Hepatocyte (in vitro differentiated cells): ENCODE results near the gene SYNGR1. TPM values are rescaled to one million over a fixed set of nuclear protein-coding genes. Genes with fewer than 3 reads are reported as not detected.

ENCODE experiments used
- DNase-seq: peaks from one replicate; pipeline ENCODE4 v3.0.0-alpha.2; 2016; ENCODE audit warnings: low spot score
- H2AFZ ChIP-seq: fragments of 200-600 bp; sonication (generic); 2 replicates; pipeline ENCODE4 v1.6.0; 2016; ENCODE audit warnings: antibody characterized with exemption, mild to moderate bottlenecking
- H3K27ac ChIP-seq: fragments of 200-600 bp; sonication (generic); 2 replicates; pipeline ENCODE4 v1.5.1; 2016; ENCODE audit warnings: mild to moderate bottlenecking
- H3K27me3 ChIP-seq: fragments of 200-600 bp; sonication (generic); 2 replicates; pipeline ENCODE4 v1.6.1; 2016
- H3K36me3 ChIP-seq: fragments of 200-600 bp; sonication (generic); replicated peaks from 2 replicates; pipeline ENCODE4 v1.5.1; 2016; ENCODE audit warnings: low read depth; ENCODE audit not compliant: insufficient read depth
- H3K4me1 ChIP-seq: fragments of 200-600 bp; sonication (generic); 2 replicates; pipeline ENCODE4 v1.5.1; 2016; ENCODE audit warnings: mild to moderate bottlenecking, moderate library complexity; ENCODE audit not compliant: insufficient read depth
- H3K4me2 ChIP-seq: fragments of 200-600 bp; sonication (generic); 2 replicates; pipeline ENCODE4 v1.6.0; 2016
- H3K4me3 ChIP-seq: fragments of 200-600 bp; sonication (generic); 2 replicates; pipeline ENCODE4 v1.5.1; 2016; ENCODE audit warnings: mild to moderate bottlenecking
- H3K79me2 ChIP-seq: fragments of 200-600 bp; sonication (generic); 2 replicates; pipeline ENCODE4 v1.6.0; 2017; ENCODE audit warnings: mild to moderate bottlenecking
- H3K9me2 ChIP-seq: fragments of 200-600 bp; sonication (generic); replicated peaks from 2 replicates; pipeline ENCODE4 v1.6.0; 2017; ENCODE audit warnings: mild to moderate bottlenecking; ENCODE audit not compliant: insufficient read depth
- H3K9me3 ChIP-seq: fragments of 200-600 bp; sonication (generic); 2 replicates; pipeline ENCODE4 v1.5.1; 2016; ENCODE audit warnings: low read depth, mild to moderate bottlenecking
- H4K20me1 ChIP-seq: fragments of 200-600 bp; sonication (generic); 2 replicates; pipeline ENCODE4 v1.6.0; 2016; ENCODE audit warnings: mild to moderate bottlenecking; ENCODE audit not compliant: insufficient read depth, poor library complexity, severe bottlenecking
- EZH2 ChIP-seq: fragments of 200-600 bp; sonication (generic); IDR thresholded peaks from 2 replicates; pipeline ENCODE4 v1.6.1; 2016; ENCODE audit warnings: antibody characterized with exemption, mild to moderate bottlenecking, borderline replicate concordance
- EZH2phosphoT487 ChIP-seq: fragments of 200-600 bp; sonication (generic); IDR thresholded peaks from one replicate; pipeline ENCODE4 v1.6.1; 2018; ENCODE audit warnings: antibody characterized with exemption, mild to moderate bottlenecking, low read depth, moderate library complexity; ENCODE audit not compliant: unreplicated experiment, severe bottlenecking
- WGBS: methylation state at CpG from one replicate; pipeline ENCODE4 v1.1.6; 2016; ENCODE audit warnings: low lambda C conversion rate; ENCODE audit errors: missing lambda C conversion rate; 5-methylcytosine and 5-hydroxymethylcytosine counted together
- polyA plus RNA-seq: library from polyadenylated mRNA; unstranded; fragments of >200 nt; fragmentation: Nextera tagmentation; extraction: Ambion mirVana; gene quantifications from 2 replicates; pipeline ENCODE4 v1.2.1, GENCODE V29; 2016
- total RNA-seq: library from RNA; depleted of rRNA; stranded (reverse); fragments of >200 nt; gene quantifications from 2 replicates; pipeline ENCODE4 v1.2.3, GENCODE V29; 2014
- TF ChIP-seq, protein P1 (sequence below): fragments of 200-600 bp; sonication (generic); IDR thresholded peaks from 2 replicates; pipeline ENCODE4 v1.5.1; 2016; ENCODE audit warnings: antibody characterized with exemption, mild to moderate bottlenecking; ENCODE audit not compliant: poor library complexity

SYNGR1 gene
- total RNA-seq (15.8 and 23.1 TPM in 2 replicates), polyA plus RNA-seq (58.8 and 92.7 TPM in 2 replicates)

DNA sequence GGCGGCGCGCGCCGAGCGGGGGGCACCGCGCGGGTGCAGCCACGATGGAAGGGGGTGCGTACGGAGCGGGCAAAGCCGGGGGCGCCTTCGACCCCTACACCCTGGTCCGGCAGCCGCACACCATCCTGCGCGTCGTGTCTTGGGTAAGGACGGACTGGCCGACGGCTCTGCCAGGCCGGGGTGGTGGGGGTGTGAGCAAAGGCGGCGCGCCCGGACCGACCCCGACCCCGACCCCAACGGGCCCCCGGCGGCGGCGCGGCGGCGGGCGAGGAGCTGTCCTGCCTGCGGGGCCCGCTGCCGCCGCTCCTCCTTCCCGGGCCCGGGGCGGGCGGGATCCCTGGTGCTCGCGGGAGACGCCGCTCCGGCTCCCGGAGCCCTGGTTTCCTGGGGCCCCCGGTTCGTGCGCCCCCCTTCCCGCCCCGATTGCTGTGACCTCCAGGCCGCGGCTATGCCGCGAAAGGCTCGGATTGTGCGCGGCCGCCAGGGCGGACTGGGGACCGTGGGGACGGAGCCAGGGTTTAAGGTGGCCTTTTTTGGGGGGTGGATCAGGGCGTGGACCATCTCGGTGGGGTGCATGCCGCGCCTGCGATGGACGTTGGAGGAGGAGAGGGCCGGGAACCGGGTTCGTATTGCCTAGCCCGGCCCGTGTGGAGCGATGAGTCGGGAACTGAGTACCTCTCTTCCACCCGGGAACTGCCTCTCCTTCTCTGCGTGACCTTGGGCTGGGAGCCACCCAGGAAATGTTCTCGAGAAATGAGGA is at the start of gene SYNGR1:
Gene SYNGR1 (plus strand): TSS at position 25 of the 760 bp plus-strand sequence. CDS start 20 bp downstream, at position 45.
- Histone ChIP-seq H3K4me1 (peaks cover 17% of the 10 kb centered on the region), H3K79me2 (peaks cover 40% of the 10 kb centered on the region), H2AFZ (peak within 1 kb of the TSS; percentile 81), H4K20me1 (peaks cover 3% of the 10 kb centered on the region), H3K9me3 (no peaks in the 10 kb centered on the region), H3K36me3 (no peaks in the 10 kb centered on the region), H3K4me2 (peak within 1 kb of the TSS; percentile 95), H3K4me3 (peak within 1 kb of the TSS; percentile 80), H3K9me2 (no peaks in the 10 kb centered on the region), H3K27me3 (no peaks in the 10 kb centered on the region), H3K27ac (peak within 1 kb of the TSS; percentile 66)
- DNase-seq = peak; percentile 46
- WGBS = 12% methylated on average over 21 of the region's 87 CpGs
- no peak for TF ChIP-seq EZH2
- TF ChIP-seq, protein P1, sequence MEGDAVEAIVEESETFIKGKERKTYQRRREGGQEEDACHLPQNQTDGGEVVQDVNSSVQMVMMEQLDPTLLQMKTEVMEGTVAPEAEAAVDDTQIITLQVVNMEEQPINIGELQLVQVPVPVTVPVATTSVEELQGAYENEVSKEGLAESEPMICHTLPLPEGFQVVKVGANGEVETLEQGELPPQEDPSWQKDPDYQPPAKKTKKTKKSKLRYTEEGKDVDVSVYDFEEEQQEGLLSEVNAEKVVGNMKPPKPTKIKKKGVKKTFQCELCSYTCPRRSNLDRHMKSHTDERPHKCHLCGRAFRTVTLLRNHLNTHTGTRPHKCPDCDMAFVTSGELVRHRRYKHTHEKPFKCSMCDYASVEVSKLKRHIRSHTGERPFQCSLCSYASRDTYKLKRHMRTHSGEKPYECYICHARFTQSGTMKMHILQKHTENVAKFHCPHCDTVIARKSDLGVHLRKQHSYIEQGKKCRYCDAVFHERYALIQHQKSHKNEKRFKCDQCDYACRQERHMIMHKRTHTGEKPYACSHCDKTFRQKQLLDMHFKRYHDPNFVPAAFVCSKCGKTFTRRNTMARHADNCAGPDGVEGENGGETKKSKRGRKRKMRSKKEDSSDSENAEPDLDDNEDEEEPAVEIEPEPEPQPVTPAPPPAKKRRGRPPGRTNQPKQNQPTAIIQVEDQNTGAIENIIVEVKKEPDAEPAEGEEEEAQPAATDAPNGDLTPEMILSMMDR = no peak
- TF ChIP-seq EZH2phosphoT487 = no peak

- Histone ChIP-seq H4K20me1 (no peaks in the 10 kb centered on the region), H3K4me2 (no peak overlapping the region), H3K27me3 (no peaks in the 10 kb centered on the region), H3K9me2 (no peaks in the 10 kb centered on the region), H3K4me3 (no peak overlapping the region), H3K36me3 (no peaks in the 10 kb centered on the region), H3K79me2 (no peaks in the 10 kb centered on the region), H3K4me1 (peaks cover 22% of the 10 kb centered on the region), H3K27ac (no peak overlapping the region), H3K9me3 (no peaks in the 10 kb centered on the region), H2AFZ (no peak overlapping the region)
- no peak for DNase-seq
- WGBS = 31% methylated on average over 19 of the region's 19 CpGs
- TF ChIP-seq, protein P1 = peak; percentile 4
- no peak for TF ChIP-seq EZH2
Measured at GRCh38 chr22:39300186-39300830, 49.5 kb upstream of the SYNGR1 start.

GRCh38 chr22:39301108-39301507 is 48.7 kb upstream of the SYNGR1 start:
- TF ChIP-seq EZH2 (no peak), EZH2phosphoT487 (no peak)
- TF ChIP-seq, protein P1 = no peak
- Histone ChIP-seq H3K36me3 (no peaks in the 10 kb centered on the region), H3K27me3 (no peaks in the 10 kb centered on the region), H3K4me2 (no peak overlapping the region), H3K9me3 (no peaks in the 10 kb centered on the region), H3K27ac (no peak overlapping the region), H4K20me1 (no peaks in the 10 kb centered on the region), H3K79me2 (no peaks in the 10 kb centered on the region), H3K4me3 (no peak overlapping the region), H3K9me2 (no peaks in the 10 kb centered on the region), H2AFZ (no peak overlapping the region), H3K4me1 (peaks cover 22% of the 10 kb centered on the region)
- no peak for DNase-seq
- WGBS = 92% methylated on average over 9 of the region's 9 CpGs
